Activated T-cell treated with anti-CD3 and anti-CD28 coated beads, Interleukin-2, amount 50 U/mL, for 1 hour (primary cell): ENCODE data around the gene PCED1B.
"Not testable (repeated sequence)": the region's sequence is repeated elsewhere in the genome, so short reads cannot be mapped to it uniquely, and the experiment has no call there.

ENCODE experiments used
- DNase-seq: peaks from one replicate; pipeline ENCODE4 v3.0.0-alpha.2; 2020

The PCED1B gene

DNA sequence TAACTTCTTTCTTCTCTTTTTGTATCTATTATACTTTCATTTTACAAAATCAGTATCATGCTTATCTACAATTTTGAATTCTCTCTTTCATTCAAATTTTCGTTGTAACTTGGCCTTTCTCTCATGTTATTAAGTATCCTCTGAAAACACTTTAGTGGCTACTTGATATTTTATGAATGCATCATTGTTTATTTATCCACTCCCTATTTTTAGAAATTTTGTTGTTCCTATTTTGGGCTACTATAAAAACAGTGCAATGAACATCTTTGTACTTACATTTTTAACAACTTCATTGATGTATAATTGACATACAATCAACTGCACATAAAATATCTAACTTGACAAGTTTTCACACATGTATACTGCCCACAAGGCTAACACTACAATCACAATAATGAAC is 44.3 kb downstream of the PCED1B start:
- DNase-seq = no peak

DNA sequence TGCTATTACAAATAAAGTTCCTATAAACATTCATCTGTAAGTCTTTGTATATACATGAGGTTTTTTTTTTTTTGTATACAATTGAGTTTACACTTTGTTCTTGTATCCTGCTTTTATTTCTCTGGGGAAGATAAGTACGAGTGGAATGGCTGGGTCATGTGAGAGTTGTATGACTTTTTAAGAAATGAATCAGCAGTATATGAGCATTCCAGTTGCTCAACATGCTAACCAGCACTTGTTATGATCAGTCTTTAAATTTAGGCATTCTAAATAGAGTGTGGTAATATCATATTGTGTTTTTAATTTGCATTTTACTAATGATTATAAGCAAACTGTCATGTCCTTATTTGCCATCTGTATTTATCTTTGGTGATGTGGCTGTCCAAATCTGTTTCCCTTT is 45.0 kb downstream of the PCED1B start:
- no peak for DNase-seq

GRCh38 chr12:47126246-47126645 is 46.8 kb downstream of the PCED1B start:
- DNase-seq = no peak

DNA sequence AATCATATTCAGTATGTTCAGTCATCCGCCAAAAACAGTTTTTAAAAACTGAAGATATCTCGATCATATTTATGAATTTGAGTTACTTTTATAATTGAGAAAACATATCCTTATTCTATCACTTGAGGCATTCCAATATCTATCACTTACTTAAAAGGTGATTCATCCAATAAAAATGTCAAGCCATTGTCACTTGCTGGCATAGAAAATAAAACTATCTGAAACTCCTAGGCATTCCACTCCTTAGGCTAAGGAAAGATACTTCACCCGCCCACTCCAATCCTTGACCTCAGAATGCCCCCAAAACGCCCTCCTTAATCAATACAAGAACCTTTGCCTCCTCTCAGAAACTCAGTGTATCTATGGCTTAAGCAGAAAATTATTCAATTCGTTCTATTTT is 51.6 kb downstream of the PCED1B start:
- DNase-seq = no peak

- DNase-seq = no peak
These were observed 54.6 kb downstream of the PCED1B start for GRCh38 chr12:47134005-47134404.

DNA sequence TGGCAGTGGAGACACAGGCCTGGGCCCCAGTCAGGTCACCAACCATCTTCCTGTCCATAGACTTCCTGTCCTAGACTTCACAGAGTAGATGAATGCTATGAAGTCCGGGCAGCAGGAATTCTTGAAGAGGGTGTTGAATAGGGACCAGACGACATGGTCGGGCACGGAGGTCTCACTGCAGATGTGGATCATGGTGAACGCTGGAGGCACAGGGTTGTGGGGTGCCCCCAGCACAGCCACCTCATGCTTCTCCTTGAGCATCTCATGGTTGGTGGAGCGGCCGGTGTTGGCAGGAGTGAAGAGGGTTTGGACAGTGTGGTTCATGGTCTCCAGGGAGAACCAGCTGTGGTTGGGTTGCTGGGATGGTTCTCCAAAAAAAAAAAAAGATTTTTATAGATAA is 56.2 kb downstream of the PCED1B start:
- no peak for DNase-seq

DNA sequence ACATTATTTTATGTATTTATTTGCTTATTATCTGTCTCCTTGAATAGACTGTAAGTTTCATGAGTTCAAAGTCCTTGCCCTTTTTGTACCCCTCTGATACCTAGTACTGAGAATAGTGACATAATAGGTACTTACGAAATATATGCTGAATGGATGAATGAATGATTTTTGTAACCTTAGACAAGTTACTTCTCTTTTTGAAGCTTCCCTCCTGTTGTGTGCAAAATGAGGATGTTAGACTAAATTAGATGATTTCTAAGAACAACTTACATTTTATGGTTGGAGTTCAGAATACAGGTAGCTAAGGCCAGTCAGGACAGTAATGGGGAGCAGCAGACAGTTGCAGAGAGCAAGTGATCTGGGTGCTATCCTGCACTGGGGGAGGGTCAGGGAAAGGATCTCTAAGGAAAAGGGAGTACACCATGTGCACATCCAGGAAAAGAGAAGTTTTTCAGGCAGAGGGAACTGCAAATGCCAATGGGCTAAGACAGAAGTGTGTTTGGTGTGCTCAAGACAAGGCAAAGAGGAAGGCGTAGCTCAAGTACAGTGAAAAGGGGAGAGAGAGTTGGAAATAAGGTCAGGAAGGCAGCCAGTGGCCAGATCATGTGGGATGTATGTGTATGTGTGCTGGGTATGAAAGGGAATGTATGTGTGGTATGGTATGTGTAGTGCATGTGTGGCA is 59.7 kb downstream of the PCED1B start:
- DNase-seq = no peak

GRCh38 chr12:47141459-47141858 is 62.0 kb downstream of the PCED1B start:
- DNase-seq = no peak

- DNase-seq = no peak
These were observed 65.3 kb downstream of the PCED1B start for GRCh38 chr12:47144769-47145168.

- DNase-seq = no peak
These were observed 65.8 kb downstream of the PCED1B start for GRCh38 chr12:47145188-47145587.

GRCh38 chr12:47147739-47148138 is 68.3 kb downstream of the PCED1B start:
- no peak for DNase-seq

DNA sequence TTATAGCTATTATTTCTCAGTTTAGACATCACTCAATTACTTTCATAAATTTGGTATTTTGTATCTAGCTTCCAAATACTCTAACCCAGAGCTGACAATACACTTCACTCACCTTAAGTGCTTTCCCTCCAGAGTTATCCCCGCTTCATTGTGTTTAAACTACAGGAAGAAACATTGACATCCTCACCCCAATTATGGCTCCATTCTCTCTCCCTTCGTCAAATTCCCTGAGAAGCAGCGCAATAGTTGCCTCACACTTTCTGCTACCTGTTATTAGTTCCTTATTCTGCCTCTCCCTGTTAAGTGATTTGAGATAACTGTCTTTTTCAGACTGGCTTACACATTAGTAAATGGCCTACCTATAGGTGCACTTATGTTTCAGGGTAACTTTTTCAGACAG is 69.7 kb downstream of the PCED1B start:
- DNase-seq = no peak

- no peak for DNase-seq
These were observed 72.7 kb downstream of the PCED1B start for GRCh38 chr12:47152095-47152494.

- no peak for DNase-seq
These were observed 76.2 kb downstream of the PCED1B start for GRCh38 chr12:47155457-47156166.

DNA sequence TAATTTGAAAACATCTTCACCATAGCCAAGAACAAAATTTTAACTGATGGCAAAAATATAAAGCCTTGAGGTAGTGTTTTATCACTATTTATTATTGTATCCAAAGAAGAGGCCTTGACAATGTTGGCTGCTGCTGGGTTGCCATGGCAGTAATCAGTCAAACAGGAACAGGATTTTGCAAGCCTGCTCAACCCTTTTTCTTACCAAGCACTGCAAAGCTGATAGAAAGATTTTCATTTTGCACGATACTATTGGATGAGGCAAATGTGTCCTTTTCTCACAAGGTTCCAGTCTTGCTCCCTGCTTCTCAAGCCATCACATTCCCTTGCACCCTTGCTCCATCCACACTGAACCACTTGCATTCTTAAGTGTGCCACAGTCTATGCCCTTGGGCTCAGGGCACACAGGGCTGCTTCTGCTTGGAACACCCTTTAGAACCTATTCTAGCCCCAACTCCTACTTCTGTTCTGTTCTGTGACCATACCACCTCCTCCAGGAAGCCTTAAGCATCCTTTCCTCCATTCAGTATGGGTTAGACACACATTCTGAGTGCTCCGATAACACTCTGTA is 76.8 kb downstream of the PCED1B start:
- no peak for DNase-seq

DNA sequence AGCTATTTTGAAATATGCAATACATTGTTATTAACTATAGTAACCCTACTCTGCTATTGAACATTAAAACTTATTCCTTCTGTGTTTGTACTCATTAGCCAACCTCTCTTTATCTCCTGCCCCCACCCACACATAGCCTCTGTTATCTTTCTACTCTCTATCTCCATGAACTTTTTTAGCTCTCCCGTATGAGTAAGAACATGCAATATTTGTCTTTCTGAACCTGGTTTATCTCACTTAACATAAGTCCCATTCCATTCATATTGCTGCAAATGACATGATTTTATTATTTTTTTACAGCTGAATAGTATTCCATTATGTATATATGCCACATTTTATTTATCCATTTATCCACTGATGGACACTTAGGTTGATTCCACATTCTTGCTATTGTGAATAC is 79.4 kb downstream of the PCED1B start:
- no peak for DNase-seq

GRCh38 chr12:47159348-47159747 is 79.9 kb downstream of the PCED1B start:
- no peak for DNase-seq

DNA sequence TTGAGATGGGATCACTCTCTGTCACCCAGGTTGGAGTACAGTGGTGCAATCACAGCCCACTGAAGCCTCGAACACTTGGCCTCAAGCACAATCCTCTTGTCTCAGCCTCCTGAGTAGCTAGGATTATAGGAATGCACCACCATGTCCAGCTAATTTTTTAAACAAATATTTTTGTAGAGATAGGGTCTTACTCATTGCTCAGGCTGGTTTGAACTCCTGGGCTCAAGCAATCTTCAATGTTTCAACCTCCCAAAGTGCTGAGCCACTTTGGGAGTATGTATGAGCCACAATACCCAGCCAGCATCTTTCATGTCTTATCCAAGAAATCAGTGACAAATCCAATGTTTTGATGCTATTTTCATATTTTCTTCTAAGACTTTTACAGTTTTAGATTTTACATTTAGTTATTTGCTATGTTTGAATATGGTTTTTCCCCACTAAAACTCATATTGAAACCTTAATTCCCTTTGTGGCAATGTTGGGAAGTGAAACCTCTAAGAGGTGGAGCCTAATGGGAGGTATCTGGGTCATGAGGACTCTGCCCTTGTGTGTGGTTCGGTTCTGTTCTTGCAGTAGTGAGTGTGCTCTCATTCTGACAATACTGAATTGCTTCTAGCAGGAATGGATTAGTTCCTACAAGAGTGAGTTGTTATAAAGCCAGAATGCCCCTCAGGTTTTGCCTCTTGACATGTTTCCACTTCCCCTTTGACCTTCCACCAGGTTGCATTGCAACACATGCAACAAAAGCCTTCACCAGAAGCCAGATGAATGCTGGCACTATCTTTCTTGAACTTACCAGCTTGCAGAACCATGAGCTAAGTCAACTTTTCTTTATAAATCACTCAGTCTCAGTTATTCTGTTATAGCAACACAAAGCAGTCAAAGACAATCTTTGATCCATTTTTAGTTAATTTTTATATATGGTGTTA is 81.2 kb downstream of the PCED1B start:
- DNase-seq = no peak

- DNase-seq = no peak
These were observed 84.7 kb downstream of the PCED1B start for GRCh38 chr12:47164116-47164515.

- DNase-seq = no peak
These were observed 85.5 kb downstream of the PCED1B start for GRCh38 chr12:47164724-47165439.

DNA sequence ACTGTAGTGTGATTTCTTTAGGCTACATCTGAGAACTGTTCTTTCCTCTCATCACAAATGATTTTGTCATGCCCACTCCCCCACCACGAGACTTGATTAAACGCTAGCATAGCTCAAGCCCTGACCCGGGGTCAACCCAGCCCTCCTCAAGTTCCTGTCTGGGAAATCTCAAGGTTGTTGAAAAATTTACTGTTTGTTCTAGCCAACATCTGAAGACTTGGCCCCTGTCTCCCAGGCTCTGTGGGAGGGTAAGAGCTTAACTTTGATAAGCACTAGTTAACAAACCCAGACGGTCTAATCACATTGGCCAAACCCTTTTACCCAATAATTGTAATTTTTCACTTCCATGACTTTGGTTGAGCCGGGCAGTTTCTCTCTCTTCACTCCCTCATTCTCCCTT is 86.5 kb downstream of the PCED1B start:
- no peak for DNase-seq

GRCh38 chr12:47166365-47166764 is 86.9 kb downstream of the PCED1B start:
- DNase-seq = no peak

- not testable (repeated sequence) for DNase-seq
These were observed 90.9 kb downstream of the PCED1B start for GRCh38 chr12:47170281-47170680.
